Esophagus squamous epithelium (tissue), 4 donors: ENCODE results near the gene SH2D7.

Experiments
- POLR2A ChIP-seq, 4 donors: fragments of 450-650 bp; IDR thresholded peaks; one replicate each; pipeline ENCODE4 v1.6.1; 2017; ENCODE audit warnings: antibody characterized with exemption in 4 of 4, mild to moderate bottlenecking in 4 of 4, moderate library complexity in 3 of 4
- TF ChIP-seq, protein P1 (sequence below), 6 experiments: fragments of 450-650 bp in 4 of 6; fragments of 200-600 bp in 2 of 6; sonication (generic) in 2 of 6; IDR thresholded peaks; one replicate each; pipeline ENCODE4 v1.5.1; 2016 to 2019; ENCODE audit warnings: antibody characterized with exemption in 6 of 6, mild to moderate bottlenecking in 4 of 6, moderate library complexity in 4 of 6

DNA sequence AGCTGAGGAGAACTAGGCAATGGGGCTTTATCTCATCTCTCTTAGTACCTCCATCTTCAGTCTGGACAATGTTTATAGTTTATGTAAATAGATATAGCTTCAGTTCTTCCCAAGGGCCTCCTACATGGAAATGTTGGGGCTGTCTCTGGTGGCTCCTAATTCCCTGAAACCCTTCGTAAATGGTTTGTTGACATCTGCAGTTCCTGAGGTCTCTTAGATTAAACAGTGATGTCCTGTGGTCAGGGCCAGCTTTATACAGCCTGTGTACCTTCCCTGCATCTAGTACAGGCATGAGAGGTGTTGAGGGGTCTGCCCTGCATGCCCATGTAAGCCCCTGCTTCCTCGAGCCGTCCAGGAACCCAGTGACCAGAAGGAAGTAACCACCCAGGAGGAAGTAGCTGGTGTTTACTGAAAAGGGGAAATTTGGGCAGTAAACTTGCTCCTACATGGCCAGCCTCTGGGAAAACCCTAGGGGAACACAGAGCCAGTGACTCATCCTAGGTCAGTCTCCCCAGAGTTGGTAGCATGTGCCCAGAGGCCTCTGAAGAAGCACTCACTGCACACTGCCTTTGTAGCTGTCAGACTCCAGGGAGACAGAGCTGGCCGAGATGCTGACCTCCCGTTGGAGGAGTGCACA lies 10.1 kb upstream of the SH2D7 start:
- TF ChIP-seq, protein P1, sequence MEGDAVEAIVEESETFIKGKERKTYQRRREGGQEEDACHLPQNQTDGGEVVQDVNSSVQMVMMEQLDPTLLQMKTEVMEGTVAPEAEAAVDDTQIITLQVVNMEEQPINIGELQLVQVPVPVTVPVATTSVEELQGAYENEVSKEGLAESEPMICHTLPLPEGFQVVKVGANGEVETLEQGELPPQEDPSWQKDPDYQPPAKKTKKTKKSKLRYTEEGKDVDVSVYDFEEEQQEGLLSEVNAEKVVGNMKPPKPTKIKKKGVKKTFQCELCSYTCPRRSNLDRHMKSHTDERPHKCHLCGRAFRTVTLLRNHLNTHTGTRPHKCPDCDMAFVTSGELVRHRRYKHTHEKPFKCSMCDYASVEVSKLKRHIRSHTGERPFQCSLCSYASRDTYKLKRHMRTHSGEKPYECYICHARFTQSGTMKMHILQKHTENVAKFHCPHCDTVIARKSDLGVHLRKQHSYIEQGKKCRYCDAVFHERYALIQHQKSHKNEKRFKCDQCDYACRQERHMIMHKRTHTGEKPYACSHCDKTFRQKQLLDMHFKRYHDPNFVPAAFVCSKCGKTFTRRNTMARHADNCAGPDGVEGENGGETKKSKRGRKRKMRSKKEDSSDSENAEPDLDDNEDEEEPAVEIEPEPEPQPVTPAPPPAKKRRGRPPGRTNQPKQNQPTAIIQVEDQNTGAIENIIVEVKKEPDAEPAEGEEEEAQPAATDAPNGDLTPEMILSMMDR (IDR thresholded peaks at IDR 0.05), result no peak
- TF ChIP-seq POLR2A (IDR thresholded peaks at IDR 0.05), result no peak
